HepG2 (cell line): ENCODE results near the gene DYSF.

Experiments
- ARNTL ChIP-seq: sonication (generic); formaldehyde crosslinking; IDR thresholded peaks from 2 replicates; pipeline ENCODE4 v1.4.0; 2020; ENCODE audit warnings: mild to moderate bottlenecking, missing genetic modification reagents
- CTCF ChIP-seq: sonication (generic); formaldehyde crosslinking; IDR thresholded peaks from 2 replicates; pipeline ENCODE4 v1.5.0; 2020; ENCODE audit warnings: mild to moderate bottlenecking, missing genetic modification reagents, moderate library complexity
- EHMT2 ChIP-seq: fragments of 200-600 bp; sonication (generic); IDR thresholded peaks from 2 replicates; pipeline ENCODE4 v1.7.0; 2017; ENCODE audit warnings: antibody characterized with exemption, low read depth, low read length, borderline replicate concordance
- EP300 ChIP-seq, 3 experiments: sonication (generic) in 1 of 3; formaldehyde crosslinking in 1 of 3; IDR thresholded peaks; 2 replicates each; pipeline versions ENCODE4 v1.5.1 to v1.6.1; 2011 to 2020; ENCODE audit warnings: low read depth in 2 of 3, low read length in 2 of 3, borderline replicate concordance in 1 of 3, improper control_type of control experiment in 1 of 3, mild to moderate bottlenecking in 1 of 3, missing genetic modification reagents in 1 of 3, moderate library complexity in 1 of 3
- FIP1L1 ChIP-seq: fragments of 200-400 bp; formaldehyde crosslinking; IDR thresholded peaks from 2 replicates; pipeline ENCODE4 v1.6.1; 2018; ENCODE audit warnings: low read depth, mild to moderate bottlenecking, low read length, moderate library complexity, borderline replicate concordance; ENCODE audit not compliant: insufficient read depth
- HDAC6 ChIP-seq: fragments of 200-600 bp; sonication (generic); IDR thresholded peaks from 2 replicates; pipeline ENCODE4 v1.7.0; 2017; ENCODE audit warnings: mild to moderate bottlenecking, antibody characterized with exemption, low read length, low read depth
- MIER2 ChIP-seq: IDR thresholded peaks from 2 replicates; pipeline ENCODE4 v1.6.1; 2016; ENCODE audit warnings: missing biosample characterization, missing genetic modification reagents
- POLR2A ChIP-seq, 2 experiments: IDR thresholded peaks; 2 replicates each; pipeline ENCODE4 v1.6.1; 2011; ENCODE audit warnings: low read depth in 2 of 2, low read length in 2 of 2, mild to moderate bottlenecking in 1 of 2, moderate library complexity in 1 of 2; ENCODE audit not compliant: insufficient read depth in 1 of 2
- SKI ChIP-seq: fragments of 450-650 bp; IDR thresholded peaks from one replicate; pipeline ENCODE4 v1.6.1; 2018; ENCODE audit warnings: mild to moderate bottlenecking; ENCODE audit not compliant: partially characterized antibody
- ZBTB26 ChIP-seq: IDR thresholded peaks from 2 replicates; pipeline ENCODE4 v1.6.1; 2016; ENCODE audit warnings: missing compliant biosample characterization, missing genetic modification reagents, borderline replicate concordance

GRCh38 chr2:71589763-71590162, 136.4 kb downstream of the DYSF start:
- TF ChIP-seq EHMT2 (no peak), POLR2A (IDR thresholded peaks at IDR 0.05; ENCODE audit: insufficient read depth in 1 of 2, low read depth in 2 of 2, low read length in 2 of 2) (no peak), ZBTB26 (CRISPR knock-in tag) (no peak), HDAC6 (no peak), FIP1L1 (no peak), EP300 (IDR thresholded peaks at IDR 0.05; ENCODE audit: low read depth in 2 of 2, low read length in 2 of 2) (no peak), EP300 (CRISPR knock-in tag; IDR thresholded peaks at IDR 0.05; ENCODE audit: borderline replicate concordance) (no peak), CTCF (CRISPR knock-in tag) (no peak), SKI (no peak), MIER2 (CRISPR knock-in tag) (no peak), ARNTL (CRISPR knock-in tag) (no peak)
